GM13976 (cell line): ENCODE results near the gene C22orf23.

Experiments used
- DNase-seq: peaks from one replicate; pipeline ENCODE4 v3.0.0; 2012; ENCODE audit warnings: low spot score
- CTCF ChIP-seq: IDR thresholded peaks from 2 replicates; pipeline ENCODE4 v1.5.1; 2012; ENCODE audit warnings: borderline replicate concordance, mild to moderate bottlenecking; ENCODE audit not compliant: insufficient read depth; ENCODE audit errors: extremely low read depth, missing control alignments, control extremely low read depth
- in situ Hi-C: fragments of 300-500 bp; cut with MboI; formaldehyde crosslinking; loops from one replicate; pipeline ENCODE4 v1.12.0; 2022; ENCODE audit warnings: low sequenced_read_pairs, mixed read lengths, inconsistent platforms; ENCODE audit not compliant: unreplicated experiment

Gene C22orf23

GRCh38 chr22:37912171-37912570 lies 41.2 kb downstream of the C22orf23 start:
- in situ Hi-C loops, result no loop called here
- no peak for TF ChIP-seq CTCF
- DNase-seq, result no peak

DNA sequence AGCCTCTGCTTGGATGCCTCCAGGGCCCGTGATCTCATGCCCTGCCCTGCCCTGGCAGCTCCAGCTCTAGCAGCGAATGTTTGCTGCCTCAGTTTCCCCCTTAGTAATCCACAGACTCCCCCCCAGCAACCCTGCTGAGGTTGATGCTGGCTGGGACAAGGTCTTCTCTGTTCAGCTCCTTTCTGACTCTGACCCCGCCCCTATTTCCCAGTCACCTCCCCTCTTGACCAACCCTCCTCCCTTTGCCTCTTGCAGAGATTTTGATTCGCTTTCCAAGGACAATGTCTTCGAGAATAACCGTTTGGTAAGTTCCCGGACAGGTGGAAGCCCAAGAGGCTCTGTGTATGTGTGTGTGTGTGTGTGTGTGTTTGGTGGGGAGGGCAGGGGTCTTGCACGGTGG lies 41.7 kb downstream of the C22orf23 start:
- no peak for TF ChIP-seq CTCF
- DNase-seq, result no peak
- in situ Hi-C loops, result no loop called here

GRCh38 chr22:37910890-37911672 lies 42.3 kb downstream of the C22orf23 start:
- no peak for TF ChIP-seq CTCF
- in situ Hi-C loops, result no loop called here
- DNase-seq, result no peak

DNA sequence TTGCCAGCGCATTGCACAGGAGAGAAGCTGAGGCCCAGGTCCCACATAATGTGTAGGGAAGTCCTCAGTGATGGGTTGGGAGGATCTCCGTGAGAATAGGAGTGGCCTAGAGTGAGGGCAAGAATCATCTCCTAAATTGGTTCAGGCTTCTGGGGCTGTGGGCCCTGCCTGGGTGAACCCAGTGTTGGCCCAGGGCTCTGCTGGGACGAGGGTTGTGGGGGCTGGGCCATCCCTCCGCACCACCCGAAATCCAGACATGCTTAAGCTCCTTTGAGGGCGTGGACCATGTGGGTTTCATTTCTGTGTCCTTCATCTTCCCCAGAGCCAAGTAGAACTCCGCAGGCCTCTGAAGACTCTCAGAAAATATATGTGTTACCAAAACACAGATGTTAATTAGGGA lies 43.6 kb downstream of the C22orf23 start:
- no peak for DNase-seq
- no peak for TF ChIP-seq CTCF
- in situ Hi-C loops, result no loop called here

- TF ChIP-seq CTCF, result no peak
- in situ Hi-C loops, result no loop called here
- no peak for DNase-seq
Observed at GRCh38 chr22:37907036-37907954, 46.1 kb downstream of the C22orf23 start.

GRCh38 chr22:37906364-37907008 lies 46.9 kb downstream of the C22orf23 start:
- TF ChIP-seq CTCF, result no peak
- in situ Hi-C loops, result no loop called here
- peak; percentile 82 for DNase-seq
